GM21360 (cell line): ENCODE data around the gene SLC9A8.

Source experiments
- ATAC-seq: cut with Tn5 transposase; IDR thresholded peaks from one replicate; pipeline ENCODE4 v1.9.1; 2021; ENCODE audit warnings: mild to moderate bottlenecking, moderate library complexity; ENCODE audit not compliant: unreplicated experiment

Gene SLC9A8

GRCh38 chr20:49871391-49871948, 58.8 kb downstream of the SLC9A8 start:
- ATAC-seq: no peak

DNA sequence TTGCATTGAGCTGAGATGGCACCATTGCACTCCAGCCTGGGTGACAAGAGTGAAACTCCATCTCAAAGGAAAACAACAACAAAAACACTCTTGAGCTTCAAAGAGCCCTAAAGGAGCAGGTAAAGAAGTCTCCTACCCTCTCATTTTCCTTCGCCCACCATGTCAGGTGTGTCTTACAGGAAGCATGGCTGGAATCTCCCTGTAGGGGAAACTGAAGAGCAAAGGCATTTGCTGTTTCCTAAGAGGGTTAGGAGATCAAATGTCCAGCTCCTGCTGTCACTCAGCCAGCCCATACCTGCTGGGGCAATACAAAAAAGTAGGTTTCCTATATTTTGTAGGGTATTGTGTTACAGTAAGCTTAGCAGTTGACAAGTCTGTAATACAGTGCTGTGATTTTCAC, 59.4 kb downstream of the SLC9A8 start:
- no peak for ATAC-seq

- no peak for ATAC-seq
Measured at GRCh38 chr20:49874696-49875095, 62.1 kb downstream of the SLC9A8 start.

GRCh38 chr20:49877386-49877921, 64.8 kb downstream of the SLC9A8 start:
- ATAC-seq: no peak

DNA sequence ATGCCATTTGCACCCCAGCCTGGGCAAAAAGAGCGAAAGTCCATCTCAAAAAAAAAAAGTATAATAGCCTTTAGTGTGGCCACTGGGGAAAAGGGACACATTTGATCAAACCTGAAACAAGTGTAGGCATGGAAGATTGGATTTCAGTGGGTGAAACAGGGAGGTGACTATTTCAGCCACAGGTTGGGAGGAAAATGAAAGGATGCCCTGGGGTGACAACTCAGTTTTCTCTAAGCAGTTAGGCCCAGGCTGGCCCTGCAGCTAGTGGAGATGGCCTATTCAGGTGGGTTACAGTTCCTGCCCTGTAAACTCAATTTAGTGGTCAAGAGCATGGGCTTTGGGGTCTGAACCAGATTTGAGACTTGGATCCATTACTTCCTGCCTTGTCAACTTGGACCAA, 66.3 kb downstream of the SLC9A8 start:
- no peak for ATAC-seq

DNA sequence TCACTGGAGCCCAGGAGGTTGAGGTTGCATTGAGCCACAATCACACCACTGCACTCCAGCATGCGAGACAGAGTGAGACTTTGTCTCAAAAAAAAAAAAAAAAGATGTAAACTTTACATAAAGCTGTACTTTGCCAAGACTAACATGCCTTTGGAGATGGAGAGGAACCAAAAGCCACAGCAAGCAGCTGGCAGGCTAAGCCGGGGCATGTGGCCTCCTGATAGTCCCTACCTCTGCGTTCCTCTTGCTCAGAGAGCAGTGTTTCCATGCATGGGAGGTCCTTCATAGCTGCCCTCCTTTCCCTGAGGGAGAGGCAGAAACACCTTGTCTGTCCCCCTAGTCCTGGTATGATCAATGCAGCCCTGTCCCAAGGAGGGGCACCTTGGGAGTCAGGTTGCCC, 67.5 kb downstream of the SLC9A8 start:
- no peak for ATAC-seq

GRCh38 chr20:49880724-49881445, 68.3 kb downstream of the SLC9A8 start:
- no peak for ATAC-seq

GRCh38 chr20:49882171-49882970, 69.7 kb downstream of the SLC9A8 start:
- no peak for ATAC-seq

GRCh38 chr20:49883246-49883802, 70.7 kb downstream of the SLC9A8 start:
- ATAC-seq: no peak

GRCh38 chr20:49885558-49886332, 73.1 kb downstream of the SLC9A8 start:
- ATAC-seq: no peak

GRCh38 chr20:49886571-49887213, 74.1 kb downstream of the SLC9A8 start:
- no peak for ATAC-seq

- no peak for ATAC-seq
Measured at GRCh38 chr20:49887251-49888211, 74.9 kb downstream of the SLC9A8 start.

- no peak for ATAC-seq
Measured at GRCh38 chr20:49888212-49889000, 75.8 kb downstream of the SLC9A8 start.

GRCh38 chr20:49889001-49889934, 76.6 kb downstream of the SLC9A8 start:
- no peak for ATAC-seq

GRCh38 chr20:49889935-49890333, 77.3 kb downstream of the SLC9A8 start:
- ATAC-seq: no peak

- no peak for ATAC-seq
Measured at GRCh38 chr20:49890471-49891361, 78.1 kb downstream of the SLC9A8 start.
